SK-N-SH (cell line): ENCODE data around the gene RAVER2.

Experiments used
- CTCF ChIP-seq: fragments of 200-600 bp; sonication (generic); IDR thresholded peaks from 2 replicates; pipeline ENCODE4 v1.6.1; 2017; ENCODE audit warnings: antibody characterized with exemption, mild to moderate bottlenecking, moderate library complexity
- EZH2phosphoT487 ChIP-seq: fragments of 200-600 bp; sonication (generic); IDR thresholded peaks from 2 replicates; pipeline ENCODE4 v1.6.1; 2017; ENCODE audit warnings: low read depth, mixed run types, mild to moderate bottlenecking, antibody characterized with exemption, moderate library complexity, borderline replicate concordance
- POLR2AphosphoS5 ChIP-seq: IDR thresholded peaks from 2 replicates; pipeline ENCODE4 v1.6.1; 2012; ENCODE audit warnings: low read depth, low read length
- RAD21 ChIP-seq: IDR thresholded peaks from 2 replicates; pipeline ENCODE4 v1.6.1; 2012; ENCODE audit warnings: mild to moderate bottlenecking, low read length
- REST ChIP-seq: IDR thresholded peaks from 2 replicates; pipeline ENCODE4 v1.6.1; 2012; ENCODE audit warnings: mild to moderate bottlenecking, low read depth, low read length, moderate library complexity
- RXRA ChIP-seq: IDR thresholded peaks from 2 replicates; pipeline ENCODE4 v1.4.0; 2012; ENCODE audit warnings: low read depth, mild to moderate bottlenecking, borderline replicate concordance
- SMC3 ChIP-seq: IDR thresholded peaks from 2 replicates; pipeline ENCODE4 v1.6.1; 2012; ENCODE audit warnings: low read depth, low read length, improper control_type of control experiment
- TCF12 ChIP-seq: IDR thresholded peaks from 2 replicates; pipeline ENCODE4 v1.4.0; 2012
- USF1 ChIP-seq: IDR thresholded peaks from 2 replicates; pipeline ENCODE4 v1.4.0; 2012; ENCODE audit warnings: low read depth, borderline replicate concordance
- YY1 ChIP-seq: IDR thresholded peaks from 2 replicates; pipeline ENCODE4 v1.4.0; 2012; ENCODE audit warnings: low read depth, mild to moderate bottlenecking
- ZBTB33 ChIP-seq: IDR thresholded peaks from 2 replicates; pipeline ENCODE4 v1.4.0; 2012; ENCODE audit warnings: low read depth, borderline replicate concordance
- TF ChIP-seq, protein P1 (sequence below): fragments of 150-350 bp; IDR thresholded peaks from 2 replicates; pipeline ENCODE4 v1.6.1; 2017; ENCODE audit warnings: antibody characterized with exemption, low read length, low read depth, borderline replicate concordance

DNA sequence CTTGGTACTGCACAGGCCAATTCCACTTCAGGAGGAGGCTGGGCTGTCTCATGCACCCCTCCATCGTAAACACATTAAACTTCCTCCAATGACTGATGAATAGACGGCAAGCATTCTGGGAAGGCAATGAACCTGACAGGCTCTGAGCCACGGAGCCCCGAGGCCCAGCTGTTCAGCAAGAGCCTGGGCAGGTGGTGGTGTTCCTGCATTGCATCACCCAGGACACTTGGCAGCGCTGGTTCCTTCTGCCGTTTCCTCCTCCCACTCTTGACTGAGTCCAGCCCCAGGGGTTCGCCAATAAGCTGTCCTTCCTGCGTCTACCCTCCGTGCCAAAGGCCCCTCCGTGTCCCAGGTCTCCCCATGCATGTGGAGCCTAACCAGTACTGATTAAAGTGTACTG is 111.7 kb downstream of the RAVER2 start:
- no peak for TF ChIP-seq CTCF
- TF ChIP-seq TCF12, result no peak
- TF ChIP-seq POLR2AphosphoS5, result no peak
- TF ChIP-seq REST, result no peak
- TF ChIP-seq USF1, result no peak
- no peak for TF ChIP-seq EZH2phosphoT487
- no peak for TF ChIP-seq ZBTB33
- TF ChIP-seq SMC3, result no peak
- TF ChIP-seq, protein P1, sequence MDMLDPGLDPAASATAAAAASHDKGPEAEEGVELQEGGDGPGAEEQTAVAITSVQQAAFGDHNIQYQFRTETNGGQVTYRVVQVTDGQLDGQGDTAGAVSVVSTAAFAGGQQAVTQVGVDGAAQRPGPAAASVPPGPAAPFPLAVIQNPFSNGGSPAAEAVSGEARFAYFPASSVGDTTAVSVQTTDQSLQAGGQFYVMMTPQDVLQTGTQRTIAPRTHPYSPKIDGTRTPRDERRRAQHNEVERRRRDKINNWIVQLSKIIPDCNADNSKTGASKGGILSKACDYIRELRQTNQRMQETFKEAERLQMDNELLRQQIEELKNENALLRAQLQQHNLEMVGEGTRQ, result no peak
- TF ChIP-seq YY1, result no peak
- no peak for TF ChIP-seq RXRA
- TF ChIP-seq RAD21, result no peak
